Ectodermal cell (in vitro differentiated cells): Measurements from ENCODE around the gene SEMA3B.
"Not testable (repeated sequence)": the region's sequence is repeated elsewhere in the genome, so short reads cannot be mapped to it uniquely, and the experiment has no call there.

ENCODE experiments used
- H3K27ac ChIP-seq: 2 replicates; pipeline ENCODE4 v1.7.0; 2013; ENCODE audit warnings: mild to moderate bottlenecking, low read depth, low read length; ENCODE audit not compliant: insufficient read depth, poor library complexity, severe bottlenecking
- H3K27me3 ChIP-seq: 2 replicates; pipeline ENCODE4 v1.7.0; 2013; ENCODE audit warnings: mild to moderate bottlenecking, low read length; ENCODE audit not compliant: insufficient read depth, control insufficient read depth, poor library complexity, severe bottlenecking
- H3K36me3 ChIP-seq: one replicate; pipeline ENCODE4 v1.7.0; 2013; ENCODE audit warnings: low read length; ENCODE audit not compliant: control insufficient read depth, insufficient read depth
- H3K4me1 ChIP-seq: one replicate; pipeline ENCODE4 v1.7.0; 2013; ENCODE audit warnings: low read length; ENCODE audit not compliant: control insufficient read depth, insufficient read depth
- H3K4me3 ChIP-seq: 2 replicates; pipeline ENCODE4 v1.7.0; 2013; ENCODE audit warnings: low read depth, low read length, control low read depth; ENCODE audit not compliant: insufficient read depth
- H3K9me3 ChIP-seq: 2 replicates; pipeline ENCODE4 v1.7.0; 2013; ENCODE audit warnings: mild to moderate bottlenecking, low read length, moderate library complexity; ENCODE audit not compliant: control insufficient read depth
- WGBS, 2 experiments: methylation state at CpG; one replicate each; pipeline ENCODE4 v1.1.7; 2013; ENCODE audit warnings: missing lambda C conversion rate in 2 of 2; 5-methylcytosine and 5-hydroxymethylcytosine counted together

The SEMA3B gene

GRCh38 chr3:50271314-50271936, 2.5 kb downstream of the SEMA3B start:
- WGBS, 2 experiments, result 91 to 94% methylated on average over 10 of the region's 10 CpGs
- Histone ChIP-seq H3K9me3 (no peaks in the 10 kb centered on the region), H3K27me3 (peaks cover 36% of the 10 kb centered on the region), H3K4me3 (no peak overlapping the region), H3K27ac (no peak overlapping the region), H3K36me3 (no peaks in the 10 kb centered on the region), H3K4me1 (peaks cover 45% of the 10 kb centered on the region)

GRCh38 chr3:50272538-50272910, 3.6 kb downstream of the SEMA3B start:
- peaks cover 37% of the 10 kb centered on the region for H3K27me3 ChIP-seq

GRCh38 chr3:50272911-50273688, 4.2 kb downstream of the SEMA3B start:
- Histone ChIP-seq H3K27me3 (peaks cover 37% of the 10 kb centered on the region), H3K9me3 (no peaks in the 10 kb centered on the region), H3K4me1 (peaks cover 28% of the 10 kb centered on the region), H3K27ac (no peak overlapping the region), H3K36me3 (no peaks in the 10 kb centered on the region), H3K4me3 (no peak overlapping the region)
- 19 to 22% methylated on average over 61 of the region's 61 CpGs for WGBS, 2 experiments

More at GRCh38 chr3:50272538-50272910, 3.6 kb downstream of the SEMA3B start:
- not testable (repeated sequence) for H3K27ac ChIP-seq, H3K9me3 ChIP-seq, H3K4me3 ChIP-seq, H3K36me3 ChIP-seq
- 89 to 92% methylated on average over 6 to 7 of the region's 10 CpGs for WGBS, 2 experiments
- peaks cover 34% of the 10 kb centered on the region for H3K4me1 ChIP-seq

GRCh38 chr3:50273689-50274065, 4.7 kb downstream of the SEMA3B start:
- Histone ChIP-seq H3K27me3 (peaks cover 37% of the 10 kb centered on the region), H3K27ac (no peak overlapping the region), H3K4me3 (no peak overlapping the region), H3K9me3 (no peaks in the 10 kb centered on the region), H3K36me3 (no peaks in the 10 kb centered on the region), H3K4me1 (peaks cover 22% of the 10 kb centered on the region)
- WGBS, 2 experiments, result 80% methylated on average over 31 of the region's 31 CpGs

- Histone ChIP-seq H3K4me1 (peaks cover 14% of the 10 kb centered on the region), H3K9me3 (no peaks in the 10 kb centered on the region), H3K36me3 (no peaks in the 10 kb centered on the region), H3K4me3 (peak overlapping the region; percentile 27), H3K27ac (no peak overlapping the region), H3K27me3 (peaks cover 37% of the 10 kb centered on the region)
- WGBS, 2 experiments, result 16 to 17% methylated on average over 26 of the region's 26 CpGs
These were observed 5.6 kb downstream of the SEMA3B start for GRCh38 chr3:50274371-50275104.

GRCh38 chr3:50275141-50275995, 6.4 kb downstream of the SEMA3B start:
- peaks cover 37% of the 10 kb centered on the region for H3K27me3 ChIP-seq
- 17 to 19% methylated on average over 65 of the region's 65 CpGs for WGBS, 2 experiments
- H3K27ac ChIP-seq, result no peak overlapping the region
- no peaks in the 10 kb centered on the region for H3K9me3 ChIP-seq
- peaks cover 7% of the 10 kb centered on the region for H3K4me1 ChIP-seq
- H3K36me3 ChIP-seq, result no peaks in the 10 kb centered on the region
- peak overlapping the region; percentile 27 for H3K4me3 ChIP-seq

- H3K27me3 ChIP-seq, result peaks cover 37% of the 10 kb centered on the region
- 85 to 86% methylated on average over 79 of the region's 79 CpGs for WGBS, 2 experiments
These were observed 7.2 kb downstream of the SEMA3B start for GRCh38 chr3:50275996-50276761.

GRCh38 chr3:50276762-50277101, 7.8 kb downstream of the SEMA3B start:
- H3K4me3 ChIP-seq, result no peak overlapping the region
- 92 to 94% methylated on average over 17 of the region's 17 CpGs for WGBS, 2 experiments

More at GRCh38 chr3:50275996-50276761, 7.2 kb downstream of the SEMA3B start:
- Histone ChIP-seq H3K9me3 (no peaks in the 10 kb centered on the region), H3K36me3 (no peaks in the 10 kb centered on the region), H3K27ac (no peak overlapping the region), H3K4me3 (peak overlapping the region; percentile 27), H3K4me1 (peaks cover 7% of the 10 kb centered on the region)

GRCh38 chr3:50278123-50278879, 9.4 kb downstream of the SEMA3B start:
- Histone ChIP-seq H3K27me3 (peaks cover 32% of the 10 kb centered on the region), H3K4me1 (peaks cover 7% of the 10 kb centered on the region), H3K4me3 (no peak overlapping the region), H3K36me3 (no peaks in the 10 kb centered on the region), H3K27ac (no peak overlapping the region), H3K9me3 (no peaks in the 10 kb centered on the region)
- 87 to 92% methylated on average over 4 of the region's 4 CpGs for WGBS, 2 experiments

More at GRCh38 chr3:50276762-50277101, 7.8 kb downstream of the SEMA3B start:
- Histone ChIP-seq H3K27me3 (peaks cover 37% of the 10 kb centered on the region), H3K4me1 (peaks cover 7% of the 10 kb centered on the region), H3K27ac (no peak overlapping the region), H3K36me3 (no peaks in the 10 kb centered on the region), H3K9me3 (no peaks in the 10 kb centered on the region)
